Ramos (cell line): ENCODE measurements around the gene ACY1.
"Not testable (repeated sequence)": the region's sequence is repeated elsewhere in the genome, so short reads cannot be mapped to it uniquely, and the experiment has no call there.

Experiments used
- in situ Hi-C: fragments of 300-500 bp; cut with MboI; formaldehyde crosslinking; loops from one replicate; pipeline ENCODE4 v1.14.3; 2022; ENCODE audit warnings: low sequenced_read_pairs; ENCODE audit not compliant: unreplicated experiment

Gene ACY1

DNA sequence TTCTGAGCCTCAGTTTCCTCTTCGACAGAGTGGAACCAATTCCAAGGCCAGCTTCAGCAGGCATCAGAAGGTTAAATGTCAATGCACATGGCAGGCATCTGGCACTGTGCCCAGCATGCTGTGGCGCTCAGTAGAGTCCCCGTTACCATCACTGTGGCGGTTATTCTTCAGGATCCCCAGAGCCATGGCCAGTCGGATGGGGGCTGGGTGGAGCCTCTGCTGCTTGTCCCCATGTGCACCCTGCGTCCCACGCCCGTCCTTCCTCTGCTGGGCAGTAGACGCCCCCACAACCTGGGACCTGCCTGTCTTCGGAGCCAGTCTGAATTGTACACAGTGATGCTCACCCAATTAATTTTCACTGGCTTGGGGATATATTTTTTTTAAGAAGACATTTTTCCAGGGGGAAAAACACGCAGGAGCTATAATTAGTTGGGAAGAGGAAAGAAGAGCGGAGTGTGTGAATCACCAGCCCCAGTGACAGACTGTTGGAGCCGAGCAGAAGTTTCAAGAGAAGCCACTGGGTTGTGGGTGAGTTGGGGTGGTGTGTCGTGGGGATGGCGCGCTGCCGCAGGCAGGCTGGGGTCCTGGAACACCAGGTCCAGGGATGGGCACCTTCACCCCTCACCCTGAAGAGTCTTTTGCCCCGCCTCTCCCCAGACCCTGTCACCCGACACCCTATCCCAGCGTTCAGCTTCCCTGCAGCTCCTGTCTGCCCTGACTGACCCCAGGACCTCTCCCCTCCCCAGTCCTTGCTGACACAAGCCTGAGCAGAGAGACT, 39.2 kb downstream of the ACY1 start:
- in situ Hi-C loops, result no loop called here

DNA sequence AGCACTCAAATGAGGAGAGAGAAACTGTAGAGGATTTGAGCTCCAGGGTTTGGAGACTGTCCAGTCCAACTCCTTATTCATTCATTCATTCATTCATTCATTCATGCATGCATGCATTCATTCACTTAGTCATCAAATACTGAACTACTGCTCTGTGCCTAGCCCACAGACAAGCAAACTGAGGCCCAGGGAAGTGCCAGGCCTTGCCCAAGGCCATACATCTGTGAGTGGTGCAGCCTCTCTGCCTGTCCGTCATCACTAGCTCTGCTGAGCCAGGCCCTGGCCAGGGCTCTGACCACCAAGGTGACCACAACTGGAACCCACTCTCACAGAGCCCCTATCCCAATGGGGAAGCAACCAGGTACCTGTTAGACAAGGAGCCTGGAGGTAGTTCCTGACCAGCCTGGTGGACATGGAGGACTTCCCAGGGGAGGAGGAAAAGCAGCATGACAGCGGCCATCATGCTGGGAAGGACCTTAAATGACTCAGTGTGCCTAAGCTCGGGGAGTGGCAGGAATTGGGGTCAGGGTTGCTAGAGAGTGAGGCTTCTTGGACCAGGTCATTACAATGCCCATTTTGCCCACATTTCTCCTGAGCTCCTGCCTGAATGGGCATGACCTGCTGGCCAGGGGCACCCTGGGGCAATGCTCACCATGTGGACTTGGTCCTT, 39.9 kb downstream of the ACY1 start:
- in situ Hi-C loops, result no loop called here

- in situ Hi-C loops, result no loop called here
Observed at GRCh38 chr3:52023860-52024764, 40.8 kb downstream of the ACY1 start.

DNA sequence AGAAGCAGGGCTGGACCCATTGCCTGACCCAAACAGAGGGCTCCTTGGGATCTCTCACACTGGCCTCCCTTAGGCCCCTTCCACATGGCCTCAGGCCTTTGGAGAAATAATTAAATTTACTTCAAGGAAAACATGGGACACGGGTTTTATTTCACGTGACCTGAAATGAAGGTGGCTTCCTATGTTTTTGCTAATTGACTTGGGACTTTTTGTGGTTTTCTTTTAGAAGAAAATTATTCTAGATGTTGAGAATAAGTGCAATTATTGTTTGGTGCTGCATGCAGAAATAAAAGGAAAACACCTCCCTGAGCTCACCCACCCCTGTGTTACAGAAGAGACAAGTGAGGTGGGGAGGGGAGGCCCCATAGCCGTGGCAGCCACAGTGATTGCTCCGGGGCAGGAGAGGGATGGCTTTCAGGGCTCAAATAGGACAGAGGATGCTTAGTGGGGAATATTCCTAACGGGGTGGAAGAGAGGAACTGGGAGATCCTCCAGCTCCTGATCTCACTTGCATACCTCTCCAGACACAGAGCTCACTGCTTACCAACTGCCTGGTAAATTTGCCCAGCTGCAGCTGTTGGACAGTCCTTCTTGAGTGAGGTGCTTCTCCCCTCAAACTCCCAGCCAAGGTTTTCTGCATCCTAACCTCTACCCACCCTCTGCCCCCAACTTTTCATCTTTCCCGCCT, 41.6 kb downstream of the ACY1 start:
- in situ Hi-C loops, result no loop called here

DNA sequence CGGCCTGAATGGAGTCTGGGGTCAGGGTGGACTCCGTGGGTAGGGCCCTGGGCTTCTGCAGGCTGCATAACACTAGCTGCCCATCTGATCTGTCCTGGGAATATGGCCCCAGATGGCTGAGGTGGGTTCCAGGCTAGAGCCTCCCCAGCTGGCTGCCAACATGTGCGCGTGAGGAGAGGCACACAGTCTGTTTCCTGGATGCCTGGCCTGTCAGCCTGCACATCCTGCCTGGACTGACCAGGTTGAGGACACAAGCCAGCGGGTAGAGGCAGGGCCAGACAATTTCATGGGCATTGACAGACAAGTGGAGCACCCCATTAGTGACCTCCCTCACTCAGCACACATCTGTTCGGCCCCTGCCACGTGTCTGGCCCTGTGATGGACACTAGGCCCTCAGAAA, 42.1 kb downstream of the ACY1 start:
- in situ Hi-C loops, result no loop called here

GRCh38 chr3:52026041-52026440, 42.7 kb downstream of the ACY1 start:
- in situ Hi-C loops, result no loop called here

- in situ Hi-C loops, result no loop called here
Observed at GRCh38 chr3:52028572-52028971, 45.2 kb downstream of the ACY1 start.

- in situ Hi-C loops, result no loop called here
Observed at GRCh38 chr3:52029053-52029452, 45.7 kb downstream of the ACY1 start.

DNA sequence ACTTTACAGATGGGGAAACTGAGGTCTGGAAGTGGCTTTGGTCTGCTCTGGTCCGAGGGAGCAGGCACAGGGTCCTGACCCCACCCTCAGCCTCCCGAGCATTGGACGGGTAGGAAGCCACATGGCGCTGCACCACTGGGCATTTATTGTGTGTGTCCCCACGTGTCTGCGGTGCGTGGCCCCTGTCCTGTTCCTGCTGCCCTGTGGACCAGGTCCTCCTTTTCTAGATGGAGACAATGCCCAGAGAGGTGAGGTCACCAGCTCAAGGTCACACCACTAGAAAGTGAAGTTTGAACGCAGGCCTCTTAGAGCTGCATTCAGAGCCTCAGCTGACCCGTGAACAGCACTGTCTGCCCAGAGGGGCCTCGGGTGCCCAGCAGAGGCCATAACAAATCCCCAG, 46.2 kb downstream of the ACY1 start:
- in situ Hi-C loops, result no loop called here

DNA sequence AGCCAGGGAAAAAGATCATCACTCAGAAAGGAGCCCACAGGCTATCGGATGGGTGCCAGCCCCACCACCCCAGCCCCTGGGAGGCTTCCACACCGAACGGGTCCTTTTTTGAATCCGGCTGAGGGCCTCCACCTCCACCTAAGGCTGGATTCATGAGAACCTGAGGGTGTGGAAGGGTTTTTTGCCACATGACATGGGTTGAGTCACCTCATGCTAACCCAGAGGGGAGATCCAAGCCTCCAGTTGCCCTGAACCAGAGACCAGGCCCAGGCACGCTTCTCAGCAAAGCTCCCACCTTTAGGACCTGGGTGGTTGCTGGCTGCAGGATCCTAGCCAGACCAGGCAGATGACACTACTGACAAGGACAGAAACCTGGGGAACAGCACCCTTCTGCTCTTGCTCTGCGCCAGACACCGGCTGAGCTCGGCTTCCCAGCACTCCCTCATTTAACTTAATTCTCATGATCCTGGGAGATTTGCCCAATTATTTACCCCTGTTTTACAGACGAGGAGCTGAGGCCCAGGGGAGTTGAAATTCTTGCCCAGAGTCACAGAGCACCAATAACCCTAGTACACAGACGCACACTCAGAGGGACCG, 47.5 kb downstream of the ACY1 start:
- in situ Hi-C loops, result no loop called here

DNA sequence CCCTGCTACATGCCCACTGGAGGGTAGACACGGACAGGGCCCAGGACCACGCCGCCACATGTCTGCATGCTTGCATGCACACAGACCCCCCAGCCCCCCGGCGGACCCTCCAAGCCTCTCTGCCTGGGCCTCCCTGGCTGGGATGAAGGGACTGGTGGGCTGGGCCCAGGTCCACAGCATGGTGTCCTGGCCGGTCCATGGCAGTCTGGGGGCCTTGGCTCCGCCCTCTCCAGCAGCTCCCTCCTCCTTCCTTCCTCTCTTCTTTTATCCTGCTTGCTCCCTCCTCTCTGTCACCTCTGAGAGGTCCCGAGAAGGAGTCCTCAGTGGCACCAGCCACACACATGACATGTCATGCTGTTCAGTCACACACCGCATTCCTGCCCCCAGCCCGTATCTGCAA, 48.6 kb downstream of the ACY1 start:
- in situ Hi-C loops, result no loop called here

- in situ Hi-C loops, result no loop called here
Observed at GRCh38 chr3:52032702-52033408, 49.5 kb downstream of the ACY1 start.

DNA sequence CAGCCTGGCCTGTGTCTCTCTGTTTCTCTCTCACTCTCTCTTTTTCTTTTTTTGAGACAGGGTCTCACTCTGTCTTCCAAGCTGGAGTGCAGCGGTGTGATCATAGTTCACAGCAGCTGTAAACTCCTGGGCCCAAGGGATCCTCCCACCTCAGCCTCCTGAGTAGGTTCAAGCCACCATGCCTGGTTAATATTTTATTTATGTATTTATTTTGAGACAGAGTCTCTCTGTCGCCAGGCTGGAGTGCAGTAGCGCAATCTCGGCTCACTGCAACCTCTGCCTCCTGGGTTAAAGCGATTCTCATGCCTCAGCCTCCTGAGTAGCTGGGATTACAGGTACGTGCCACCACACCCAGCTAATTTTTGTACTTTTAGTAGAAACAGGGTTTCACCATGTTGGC, 50.4 kb downstream of the ACY1 start:
- in situ Hi-C loops, result not testable (repeated sequence)

DNA sequence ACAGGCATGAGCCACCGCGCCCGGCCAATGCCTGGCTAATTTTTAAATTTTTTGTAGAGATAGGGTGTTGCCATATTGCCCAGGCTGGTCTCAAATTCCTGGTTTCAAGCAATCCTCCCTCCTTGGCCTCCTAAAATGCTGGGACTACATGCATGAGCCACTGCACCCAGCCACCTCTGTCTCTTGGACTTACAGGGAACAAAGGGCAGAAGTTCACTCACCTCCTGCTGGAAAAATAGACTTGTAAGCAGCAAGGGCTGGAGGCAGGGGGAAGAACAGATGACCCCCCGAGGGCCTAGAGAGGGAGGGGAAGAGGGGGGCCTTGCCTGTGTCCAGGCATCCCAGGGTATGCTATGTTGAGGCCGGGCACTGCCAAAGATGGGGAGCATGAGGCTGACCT, 50.9 kb downstream of the ACY1 start:
- in situ Hi-C loops, result no loop called here

DNA sequence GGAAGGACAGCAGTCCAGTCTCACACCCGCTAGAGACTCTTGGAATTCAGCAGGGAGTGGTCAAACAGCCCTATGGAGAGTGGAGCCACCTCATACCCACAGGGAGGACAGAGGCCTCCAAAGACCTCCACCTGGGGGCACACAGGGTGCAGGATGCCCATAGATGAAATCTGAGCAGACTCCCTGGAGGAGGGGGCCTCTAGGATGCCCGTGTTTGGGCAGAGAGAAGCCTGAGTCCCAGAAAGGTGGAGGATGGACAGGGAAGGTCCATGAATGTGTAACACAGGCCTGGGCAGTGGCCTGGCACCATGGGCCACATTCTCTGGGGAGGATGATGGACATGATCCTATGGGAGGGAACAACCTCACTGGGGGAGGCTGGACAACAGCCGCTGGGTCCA, 51.3 kb downstream of the ACY1 start:
- in situ Hi-C loops, result no loop called here

GRCh38 chr3:52036222-52036694, 52.9 kb downstream of the ACY1 start:
- in situ Hi-C loops, result no loop called here

- in situ Hi-C loops, result no loop called here
Observed at GRCh38 chr3:52036829-52037228, 53.5 kb downstream of the ACY1 start.

DNA sequence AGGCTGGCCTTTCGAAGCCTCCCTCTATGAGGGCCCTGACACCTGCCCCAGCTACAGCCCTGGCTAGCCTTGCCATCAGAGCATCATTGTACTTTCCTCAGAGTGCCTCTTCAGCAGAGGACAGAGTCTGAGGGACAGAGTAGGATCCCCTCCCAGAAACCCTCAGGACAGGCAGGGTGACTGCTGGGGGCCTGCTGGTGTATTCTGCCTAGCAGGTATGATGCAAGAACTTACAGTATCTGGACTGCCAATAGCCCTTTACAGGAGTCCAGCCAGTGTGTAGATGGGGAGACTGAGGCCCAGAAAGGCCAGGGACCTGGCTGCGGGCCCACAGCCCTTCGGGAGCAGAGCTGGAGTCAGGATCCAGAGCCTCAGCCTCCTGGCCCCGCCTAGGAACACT, 54.0 kb downstream of the ACY1 start:
- in situ Hi-C loops, result no loop called here

DNA sequence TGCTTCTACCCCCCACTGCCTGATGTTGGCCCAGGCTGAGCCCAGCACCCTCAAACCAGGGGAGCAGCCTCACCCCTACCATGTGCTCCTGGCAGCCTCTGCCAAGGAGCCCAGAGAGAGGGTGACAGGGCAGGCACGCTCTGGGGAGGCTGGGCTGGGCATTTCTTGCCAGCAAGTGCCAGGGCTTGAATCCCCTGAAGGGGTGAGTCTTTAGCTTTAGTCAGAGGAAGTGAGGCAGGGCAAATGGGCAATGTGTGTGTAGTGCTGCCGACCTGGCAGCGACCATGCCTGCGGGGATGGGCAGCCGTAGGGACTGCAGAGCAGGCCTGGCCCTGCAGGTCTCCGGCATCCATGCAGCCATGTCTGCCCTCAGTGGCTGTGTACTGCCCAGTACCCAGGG, 54.9 kb downstream of the ACY1 start:
- in situ Hi-C loops, result no loop called here
